Neural progenitor cell (in vitro differentiated cells): Measurements from ENCODE around the gene ZNF844. TPM values are rescaled to one million over a fixed set of nuclear protein-coding genes. Genes with fewer than 3 reads are reported as not detected.
A peak's percentile ranks its signal among the peaks of the same experiment; 100 is the strongest.
"Not testable (repeated sequence)": the region's sequence is repeated elsewhere in the genome, so short reads cannot be mapped to it uniquely, and the experiment has no call there.

Experiments used
- DNase-seq: peaks from one replicate; pipeline ENCODE4 v3.0.0-alpha.2; 2016; ENCODE audit warnings: low spot score
- H2AFZ ChIP-seq: fragments of 200-600 bp; sonication (generic); replicated peaks from 2 replicates; pipeline ENCODE4 v1.6.1; 2016; ENCODE audit warnings: antibody characterized with exemption
- H3F3A ChIP-seq: fragments of 200-600 bp; sonication (generic); 2 replicates; pipeline ENCODE4 v1.6.1; 2016; ENCODE audit warnings: antibody characterized with exemption, low read depth
- H3K27ac ChIP-seq: fragments of 200-600 bp; sonication (generic); 2 replicates; pipeline ENCODE4 v1.5.1; 2016; ENCODE audit warnings: mild to moderate bottlenecking
- H3K27me3 ChIP-seq: fragments of 200-600 bp; sonication (generic); 2 replicates; pipeline ENCODE4 v1.6.1; 2016; ENCODE audit warnings: mild to moderate bottlenecking, moderate library complexity
- H3K36me3 ChIP-seq: fragments of 200-600 bp; sonication (generic); 2 replicates; pipeline ENCODE4 v1.5.1; 2016
- H3K4me1 ChIP-seq: fragments of 200-600 bp; sonication (generic); 2 replicates; pipeline ENCODE4 v1.6.1; 2016; ENCODE audit warnings: mixed run types
- H3K4me2 ChIP-seq: fragments of 200-600 bp; sonication (generic); 2 replicates; pipeline ENCODE4 v1.6.1; 2016
- H3K4me3 ChIP-seq: fragments of 200-600 bp; sonication (generic); 2 replicates; pipeline ENCODE4 v1.5.1; 2016
- H3K79me2 ChIP-seq: fragments of 200-600 bp; sonication (generic); 2 replicates; pipeline ENCODE4 v1.6.1; 2016; ENCODE audit warnings: low read depth
- H3K9ac ChIP-seq: fragments of 200-600 bp; sonication (generic); 2 replicates; pipeline ENCODE4 v1.6.1; 2016
- H3K9me3 ChIP-seq: fragments of 200-600 bp; sonication (generic); 2 replicates; pipeline ENCODE4 v1.5.1; 2016; ENCODE audit warnings: low read depth
- H4K20me1 ChIP-seq: fragments of 200-600 bp; sonication (generic); 2 replicates; pipeline ENCODE4 v1.6.1; 2016; ENCODE audit warnings: low read depth
- H3K27ac Mint-ChIP-seq: 3 replicates; pipeline ENCODE4 v1.8.0; 2021; ENCODE audit warnings: mixed read lengths
- H3K27me3 Mint-ChIP-seq: 2 replicates; pipeline ENCODE4 v1.8.0; 2022; ENCODE audit warnings: low read depth, mild to moderate bottlenecking, inconsistent platforms, moderate library complexity, mixed read lengths; ENCODE audit not compliant: insufficient read depth
- H3K36me3 Mint-ChIP-seq: 3 replicates; pipeline ENCODE4 v1.8.0; 2021; ENCODE audit warnings: mixed read lengths
- H3K4me1 Mint-ChIP-seq: 3 replicates; pipeline ENCODE4 v1.8.0; 2021; ENCODE audit warnings: mixed read lengths
- H3K4me3 Mint-ChIP-seq: 3 replicates; pipeline ENCODE4 v1.8.0; 2021; ENCODE audit warnings: mild to moderate bottlenecking, moderate library complexity, mixed read lengths
- H3K9me3 Mint-ChIP-seq: 3 replicates; pipeline ENCODE4 v1.8.0; 2020; ENCODE audit warnings: mixed read lengths
- CTCF ChIP-seq: fragments of 200-600 bp; sonication (generic); IDR thresholded peaks from 2 replicates; pipeline ENCODE4 v1.5.1; 2017; ENCODE audit warnings: antibody characterized with exemption, mild to moderate bottlenecking
- EZH2 ChIP-seq: fragments of 200-600 bp; sonication (generic); IDR thresholded peaks from 2 replicates; pipeline ENCODE4 v1.6.1; 2017; ENCODE audit warnings: antibody characterized with exemption, mild to moderate bottlenecking, moderate library complexity
- EZH2phosphoT487 ChIP-seq: fragments of 200-600 bp; sonication (generic); IDR thresholded peaks from 2 replicates; pipeline ENCODE4 v1.6.1; 2017; ENCODE audit warnings: antibody characterized with exemption
- total RNA-seq: library from RNA; depleted of rRNA; stranded (reverse); fragments of >200 nt; gene quantifications from 2 replicates; pipeline ENCODE4 v1.2.3, GENCODE V29; 2015; ENCODE audit warnings: low replicate concordance

The ZNF844 gene
- total RNA-seq, 1 donor from 2014 or later: 16.5 TPM

GRCh38 chr19:12095111-12095790 is 30.7 kb downstream of the ZNF844 start:
- Mint-ChIP-seq H3K4me3 (no peak overlapping the region), H3K36me3 (peaks cover 28% of the 10 kb centered on the region)

GRCh38 chr19:12098040-12098439 is 33.5 kb downstream of the ZNF844 start:
- Histone ChIP-seq H3K4me2 (no peak overlapping the region), H3K79me2 (peaks cover 97% of the 10 kb centered on the region), H3K27ac (no peak overlapping the region), H3K36me3 (peaks cover 42% of the 10 kb centered on the region), H3K9ac (no peak overlapping the region), H3K9me3 (peaks cover 24% of the 10 kb centered on the region), H3K27me3 (no peaks in the 10 kb centered on the region), H4K20me1 (no peaks in the 10 kb centered on the region), H3F3A (no peaks in the 10 kb centered on the region), H2AFZ (no peak overlapping the region), H3K4me3 (no peak overlapping the region), H3K4me1 (no peaks in the 10 kb centered on the region)
- no peaks in the 10 kb centered on the region for H3K27me3 Mint-ChIP-seq
- DNase-seq: no peak
- no peaks in the 10 kb centered on the region for H3K4me1 Mint-ChIP-seq
- H3K27ac Mint-ChIP-seq: no peak overlapping the region
- TF ChIP-seq EZH2phosphoT487 (no peak), EZH2 (no peak)
- H3K9me3 Mint-ChIP-seq: peaks cover 64% of the 10 kb centered on the region
- no peak overlapping the region for H3K4me3 Mint-ChIP-seq
- peaks cover 36% of the 10 kb centered on the region for H3K36me3 Mint-ChIP-seq

More at GRCh38 chr19:12095111-12095790, 30.7 kb downstream of the ZNF844 start:
- peaks cover 21% of the 10 kb centered on the region for H3F3A ChIP-seq
- H3K27me3 ChIP-seq: no peaks in the 10 kb centered on the region
- no peak overlapping the region for H2AFZ ChIP-seq
- no peak overlapping the region for H3K4me2 ChIP-seq
- no peak for DNase-seq
- H3K27ac ChIP-seq: no peak overlapping the region
- TF ChIP-seq EZH2 (no peak), EZH2phosphoT487 (no peak), CTCF (no peak)
- no peak overlapping the region for H3K4me3 ChIP-seq
- Mint-ChIP-seq H3K27me3 (no peaks in the 10 kb centered on the region), H3K4me1 (no peaks in the 10 kb centered on the region), H3K9me3 (peaks cover 66% of the 10 kb centered on the region), H3K27ac (no peak overlapping the region)
- H3K36me3 ChIP-seq: peaks cover 42% of the 10 kb centered on the region
- H3K79me2 ChIP-seq: peaks cover 75% of the 10 kb centered on the region
- peaks cover 20% of the 10 kb centered on the region for H3K9me3 ChIP-seq
- H4K20me1 ChIP-seq: no peaks in the 10 kb centered on the region
- no peaks in the 10 kb centered on the region for H3K4me1 ChIP-seq
- H3K9ac ChIP-seq: no peak overlapping the region

- not testable (repeated sequence) for DNase-seq, H3K27me3 ChIP-seq, H3K27ac ChIP-seq, H4K20me1 ChIP-seq, H3K4me3 Mint-ChIP-seq, H3K4me2 ChIP-seq, H3K4me1 ChIP-seq, H3K4me3 ChIP-seq, H2AFZ ChIP-seq, H3F3A ChIP-seq, H3K27me3 Mint-ChIP-seq, H3K36me3 ChIP-seq, H3K27ac Mint-ChIP-seq, H3K4me1 Mint-ChIP-seq, H3K9ac ChIP-seq
- Histone ChIP-seq H3K9me3 (peaks cover 13% of the 10 kb centered on the region), H3K79me2 (peaks cover 54% of the 10 kb centered on the region)
- H3K36me3 Mint-ChIP-seq: peaks cover 20% of the 10 kb centered on the region
- H3K9me3 Mint-ChIP-seq: peaks cover 48% of the 10 kb centered on the region
These were observed 39.4 kb downstream of the ZNF844 start for GRCh38 chr19:12103909-12104308.

GRCh38 chr19:12111176-12111575 is 46.6 kb downstream of the ZNF844 start:
- peaks cover 63% of the 10 kb centered on the region for H3K9me3 Mint-ChIP-seq
- H3K4me3 Mint-ChIP-seq: no peak overlapping the region
- no peak overlapping the region for H3K27ac Mint-ChIP-seq
- DNase-seq: no peak
- TF ChIP-seq EZH2phosphoT487 (no peak), CTCF (no peak), EZH2 (no peak)
- no peaks in the 10 kb centered on the region for H3K27me3 Mint-ChIP-seq
- Histone ChIP-seq H2AFZ (no peak overlapping the region), H3K9ac (no peak overlapping the region), H3F3A (peaks cover 4% of the 10 kb centered on the region), H3K36me3 (peaks cover 52% of the 10 kb centered on the region), H3K79me2 (peaks cover 10% of the 10 kb centered on the region), H3K4me1 (no peaks in the 10 kb centered on the region), H3K4me3 (peak overlapping the region; percentile 13), H3K4me2 (no peak overlapping the region), H3K9me3 (peaks cover 54% of the 10 kb centered on the region), H3K27me3 (peaks cover 5% of the 10 kb centered on the region), H4K20me1 (no peaks in the 10 kb centered on the region), H3K27ac (no peak overlapping the region)
- H3K36me3 Mint-ChIP-seq: peaks cover 48% of the 10 kb centered on the region
- H3K4me1 Mint-ChIP-seq: no peaks in the 10 kb centered on the region
